GM23338 (cell line): Measurements from ENCODE around the gene ITSN2.

Experiments used
- NANOG ChIP-seq: IDR thresholded peaks from 2 replicates; pipeline ENCODE4 v1.6.1; 2016; ENCODE audit warnings: antibody characterized with exemption, borderline replicate concordance
- POLR2AphosphoS5 ChIP-seq: IDR thresholded peaks from 2 replicates; pipeline ENCODE4 v1.6.1; 2016; ENCODE audit warnings: antibody characterized with exemption, low read depth
- TF ChIP-seq, protein P1 (sequence below), 2 experiments: fragments of 200-600 bp in 1 of 2; sonication (generic) in 1 of 2; conservative IDR thresholded peaks; 2 replicates each; pipeline versions ENCODE4 v1.5.1 to v1.6.1; 2016 to 2017; ENCODE audit warnings: antibody characterized with exemption in 2 of 2, low read depth in 2 of 2, mild to moderate bottlenecking in 2 of 2, moderate library complexity in 1 of 2

DNA sequence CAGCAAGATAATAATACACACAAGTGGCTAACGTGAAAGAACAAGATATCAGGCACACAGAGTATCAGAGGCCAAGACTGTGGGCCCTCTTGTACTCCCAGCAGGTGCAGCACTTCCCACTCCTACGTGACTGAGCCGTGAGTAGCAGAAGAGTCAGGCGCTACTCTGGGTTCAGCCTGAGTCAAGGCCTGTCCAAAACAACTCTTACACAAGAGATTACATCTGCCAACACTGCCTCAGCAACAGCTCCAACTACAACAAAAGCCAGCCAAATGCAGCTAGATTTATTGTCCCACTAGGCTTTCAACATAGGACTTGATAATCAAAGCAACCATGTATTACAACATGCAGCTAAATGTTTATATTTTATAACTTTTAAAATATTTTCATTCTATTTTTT, 56.2 kb downstream of the ITSN2 start:
- no peak for TF ChIP-seq POLR2AphosphoS5
- TF ChIP-seq NANOG: no peak
- TF ChIP-seq, protein P1, sequence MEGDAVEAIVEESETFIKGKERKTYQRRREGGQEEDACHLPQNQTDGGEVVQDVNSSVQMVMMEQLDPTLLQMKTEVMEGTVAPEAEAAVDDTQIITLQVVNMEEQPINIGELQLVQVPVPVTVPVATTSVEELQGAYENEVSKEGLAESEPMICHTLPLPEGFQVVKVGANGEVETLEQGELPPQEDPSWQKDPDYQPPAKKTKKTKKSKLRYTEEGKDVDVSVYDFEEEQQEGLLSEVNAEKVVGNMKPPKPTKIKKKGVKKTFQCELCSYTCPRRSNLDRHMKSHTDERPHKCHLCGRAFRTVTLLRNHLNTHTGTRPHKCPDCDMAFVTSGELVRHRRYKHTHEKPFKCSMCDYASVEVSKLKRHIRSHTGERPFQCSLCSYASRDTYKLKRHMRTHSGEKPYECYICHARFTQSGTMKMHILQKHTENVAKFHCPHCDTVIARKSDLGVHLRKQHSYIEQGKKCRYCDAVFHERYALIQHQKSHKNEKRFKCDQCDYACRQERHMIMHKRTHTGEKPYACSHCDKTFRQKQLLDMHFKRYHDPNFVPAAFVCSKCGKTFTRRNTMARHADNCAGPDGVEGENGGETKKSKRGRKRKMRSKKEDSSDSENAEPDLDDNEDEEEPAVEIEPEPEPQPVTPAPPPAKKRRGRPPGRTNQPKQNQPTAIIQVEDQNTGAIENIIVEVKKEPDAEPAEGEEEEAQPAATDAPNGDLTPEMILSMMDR (conservative IDR thresholded peaks at IDR 0.05; ENCODE audit: low read depth in 2 of 2): no peak
